GM12878 (cell line): ENCODE measurements around the gene DNAJB11. TPM values are rescaled to one million over a fixed set of nuclear protein-coding genes. Genes with fewer than 3 reads are reported as not detected.

Source experiments
- CBX5 ChIP-seq: sonication (generic); IDR thresholded peaks from 2 replicates; pipeline ENCODE4 v1.6.1; 2016; ENCODE audit warnings: low read depth, moderate library complexity, mild to moderate bottlenecking, inconsistent platforms
- CHD4 ChIP-seq: fragments of 200-600 bp; sonication (generic); IDR thresholded peaks from 2 replicates; pipeline ENCODE4 v1.6.1; 2016; ENCODE audit warnings: mild to moderate bottlenecking
- FOXM1 ChIP-seq: IDR thresholded peaks from 2 replicates; pipeline ENCODE4 v1.6.1; 2012; ENCODE audit warnings: low read depth, mild to moderate bottlenecking, inconsistent platforms, low read length, moderate library complexity
- MTA3 ChIP-seq: IDR thresholded peaks from 2 replicates; pipeline ENCODE4 v1.6.1; 2012; ENCODE audit warnings: low read length, inconsistent platforms, borderline replicate concordance
- NFXL1 ChIP-seq: fragments of 450-650 bp; IDR thresholded peaks from 2 replicates; pipeline ENCODE4 v1.6.1; 2017; ENCODE audit warnings: antibody characterized with exemption, mild to moderate bottlenecking, borderline replicate concordance
- PAX8 ChIP-seq: fragments of 450-650 bp; IDR thresholded peaks from 2 replicates; pipeline ENCODE4 v1.6.1; 2017; ENCODE audit warnings: mild to moderate bottlenecking, moderate library complexity
- PML ChIP-seq: IDR thresholded peaks from 2 replicates; pipeline ENCODE4 v1.6.1; 2012; ENCODE audit warnings: low read length, inconsistent platforms
- POLR2A ChIP-seq: IDR thresholded peaks from 2 replicates; pipeline ENCODE4 v1.6.1; 2011; ENCODE audit warnings: low read depth, mild to moderate bottlenecking, low read length
- POU2F2 ChIP-seq: IDR thresholded peaks from 3 replicates; pipeline ENCODE4 v1.6.1; 2011; ENCODE audit warnings: low read depth, mild to moderate bottlenecking, low read length, borderline replicate concordance
- SMAD5 ChIP-seq: IDR thresholded peaks from 2 replicates; pipeline ENCODE4 v1.6.1; 2016; ENCODE audit warnings: antibody characterized with exemption, low read depth
- SPI1 ChIP-seq: IDR thresholded peaks from 2 replicates; pipeline ENCODE4 v1.6.1; 2011; ENCODE audit warnings: low read depth, mild to moderate bottlenecking, low read length, moderate library complexity, borderline replicate concordance; ENCODE audit not compliant: insufficient read depth
- SREBF2 ChIP-seq: IDR thresholded peaks from 2 replicates; pipeline ENCODE4 v1.6.1; 2012; ENCODE audit warnings: mild to moderate bottlenecking, low read length
- SUPT20H ChIP-seq: IDR thresholded peaks from 2 replicates; pipeline ENCODE4 v1.6.1; 2011; ENCODE audit warnings: low read depth, mild to moderate bottlenecking, low read length, moderate library complexity, borderline replicate concordance; ENCODE audit not compliant: control insufficient read depth
- TCF7 ChIP-seq: IDR thresholded peaks from 2 replicates; pipeline ENCODE4 v1.6.1; 2014; ENCODE audit warnings: antibody characterized with exemption, borderline replicate concordance
- ZBED1 ChIP-seq: IDR thresholded peaks from 2 replicates; pipeline ENCODE4 v1.6.1; 2016; ENCODE audit warnings: borderline replicate concordance
- ZNF24 ChIP-seq: fragments of 450-650 bp; IDR thresholded peaks from 2 replicates; pipeline ENCODE4 v1.6.1; 2017; ENCODE audit warnings: antibody characterized with exemption, mild to moderate bottlenecking
- ZSCAN29 ChIP-seq: fragments of 450-650 bp; IDR thresholded peaks from 2 replicates; pipeline ENCODE4 v1.6.1; 2017; ENCODE audit warnings: mild to moderate bottlenecking, moderate library complexity
- polyA plus RNA-seq, 11 experiments: library from polyadenylated mRNA; depleted of rRNA in 4 of 11; unstranded in 6 of 11; stranded (reverse) in 5 of 11; fragments of >200 nt; fragmentation: Nextera tagmentation in 4 of 11; fragmentation: Illumina TruSeq in 1 of 11; extraction: Ambion mirVana in 4 of 11; extraction: Trizol in 1 of 11; gene quantifications; 1 replicate in 1 of 11; 2 replicates in 10 of 11; pipeline versions ENCODE4 v1.2.1 to v1.2.3, GENCODE V29; 2011 to 2016; ENCODE audit warnings: inconsistent platforms in 2 of 11, missing spikeins in 2 of 11, low read depth in 1 of 11
- total RNA-seq, 4 experiments: library from RNA; depleted of rRNA in 3 of 4; stranded (reverse); fragments of >200 nt in 3 of 4; fragmentation: Illumina TruSeq in 1 of 4; extraction: Trizol in 1 of 4; gene quantifications; 2 replicates each; pipeline versions ENCODE4 v1.2.1 to v1.2.3, GENCODE V29; 2013 to 2021
- TF ChIP-seq, protein P1 (sequence below): IDR thresholded peaks from 2 replicates; pipeline ENCODE4 v1.6.1; 2012; ENCODE audit warnings: low read depth, low read length, improper control_type of control experiment
- TF ChIP-seq, protein P2 (sequence below): IDR thresholded peaks from 2 replicates; pipeline ENCODE4 v1.6.1; 2011; ENCODE audit warnings: borderline replicate concordance, low read depth, mild to moderate bottlenecking, moderate library complexity, mixed read lengths, low read length; ENCODE audit not compliant: insufficient read depth; ENCODE audit errors: extremely low read length
- TF ChIP-seq, protein P3 (sequence below): fragments of 450-650 bp; IDR thresholded peaks from 2 replicates; pipeline ENCODE4 v1.6.1; 2017; ENCODE audit warnings: borderline replicate concordance
- TF ChIP-seq, protein P4 (sequence below): IDR thresholded peaks from 2 replicates; pipeline ENCODE4 v1.6.1; 2012; ENCODE audit warnings: improper control_type of control experiment, low read depth, low read length; ENCODE audit not compliant: insufficient replicate concordance

The DNAJB11 gene
- total and polyA plus RNA-seq, 10 of the 15 experiments (the other 5 are each of a cell fraction or from before 2014, with no cell fraction given): 16.2 to 135 (median 57.8) TPM

DNA sequence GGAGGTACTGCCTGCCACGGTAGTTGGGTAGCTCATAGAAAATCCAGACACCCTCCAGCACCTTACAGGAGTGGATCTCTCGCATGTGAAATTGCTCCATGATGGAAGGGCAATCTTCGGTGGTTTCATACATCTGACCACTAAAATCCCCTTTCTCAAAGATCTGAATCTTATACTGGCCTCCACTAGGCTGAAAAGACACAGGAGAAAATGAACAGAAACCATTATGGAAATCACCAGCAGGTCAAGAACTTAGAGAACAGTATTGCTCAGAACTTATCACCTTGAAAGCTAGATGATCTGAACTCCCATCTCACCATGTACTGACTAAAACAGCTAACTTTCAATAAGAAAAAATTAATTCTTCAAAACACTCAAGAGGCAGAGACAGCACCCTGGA, 31.7 kb upstream of the DNAJB11 start (continued):
- TF ChIP-seq, protein P1, sequence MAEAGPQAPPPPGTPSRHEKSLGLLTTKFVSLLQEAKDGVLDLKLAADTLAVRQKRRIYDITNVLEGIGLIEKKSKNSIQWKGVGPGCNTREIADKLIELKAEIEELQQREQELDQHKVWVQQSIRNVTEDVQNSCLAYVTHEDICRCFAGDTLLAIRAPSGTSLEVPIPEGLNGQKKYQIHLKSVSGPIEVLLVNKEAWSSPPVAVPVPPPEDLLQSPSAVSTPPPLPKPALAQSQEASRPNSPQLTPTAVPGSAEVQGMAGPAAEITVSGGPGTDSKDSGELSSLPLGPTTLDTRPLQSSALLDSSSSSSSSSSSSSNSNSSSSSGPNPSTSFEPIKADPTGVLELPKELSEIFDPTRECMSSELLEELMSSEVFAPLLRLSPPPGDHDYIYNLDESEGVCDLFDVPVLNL: no peak
- TF ChIP-seq PML: no peak
- TF ChIP-seq, protein P2, sequence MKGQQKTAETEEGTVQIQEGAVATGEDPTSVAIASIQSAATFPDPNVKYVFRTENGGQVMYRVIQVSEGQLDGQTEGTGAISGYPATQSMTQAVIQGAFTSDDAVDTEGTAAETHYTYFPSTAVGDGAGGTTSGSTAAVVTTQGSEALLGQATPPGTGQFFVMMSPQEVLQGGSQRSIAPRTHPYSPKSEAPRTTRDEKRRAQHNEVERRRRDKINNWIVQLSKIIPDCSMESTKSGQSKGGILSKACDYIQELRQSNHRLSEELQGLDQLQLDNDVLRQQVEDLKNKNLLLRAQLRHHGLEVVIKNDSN: no peak
- no peak for TF ChIP-seq NFXL1
- TF ChIP-seq CHD4: no peak
- no peak for TF ChIP-seq ZSCAN29
- no peak for TF ChIP-seq TCF7
- no peak for TF ChIP-seq SREBF2
- TF ChIP-seq CBX5: no peak
- TF ChIP-seq ZNF24: no peak
- TF ChIP-seq FOXM1: no peak
- TF ChIP-seq, protein P3, sequence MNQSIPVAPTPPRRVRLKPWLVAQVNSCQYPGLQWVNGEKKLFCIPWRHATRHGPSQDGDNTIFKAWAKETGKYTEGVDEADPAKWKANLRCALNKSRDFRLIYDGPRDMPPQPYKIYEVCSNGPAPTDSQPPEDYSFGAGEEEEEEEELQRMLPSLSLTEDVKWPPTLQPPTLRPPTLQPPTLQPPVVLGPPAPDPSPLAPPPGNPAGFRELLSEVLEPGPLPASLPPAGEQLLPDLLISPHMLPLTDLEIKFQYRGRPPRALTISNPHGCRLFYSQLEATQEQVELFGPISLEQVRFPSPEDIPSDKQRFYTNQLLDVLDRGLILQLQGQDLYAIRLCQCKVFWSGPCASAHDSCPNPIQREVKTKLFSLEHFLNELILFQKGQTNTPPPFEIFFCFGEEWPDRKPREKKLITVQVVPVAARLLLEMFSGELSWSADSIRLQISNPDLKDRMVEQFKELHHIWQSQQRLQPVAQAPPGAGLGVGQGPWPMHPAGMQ: no peak
- no peak for TF ChIP-seq SMAD5
- no peak for TF ChIP-seq POU2F2
- no peak for TF ChIP-seq ZBED1
- no peak for TF ChIP-seq POLR2A
- TF ChIP-seq, protein P4, sequence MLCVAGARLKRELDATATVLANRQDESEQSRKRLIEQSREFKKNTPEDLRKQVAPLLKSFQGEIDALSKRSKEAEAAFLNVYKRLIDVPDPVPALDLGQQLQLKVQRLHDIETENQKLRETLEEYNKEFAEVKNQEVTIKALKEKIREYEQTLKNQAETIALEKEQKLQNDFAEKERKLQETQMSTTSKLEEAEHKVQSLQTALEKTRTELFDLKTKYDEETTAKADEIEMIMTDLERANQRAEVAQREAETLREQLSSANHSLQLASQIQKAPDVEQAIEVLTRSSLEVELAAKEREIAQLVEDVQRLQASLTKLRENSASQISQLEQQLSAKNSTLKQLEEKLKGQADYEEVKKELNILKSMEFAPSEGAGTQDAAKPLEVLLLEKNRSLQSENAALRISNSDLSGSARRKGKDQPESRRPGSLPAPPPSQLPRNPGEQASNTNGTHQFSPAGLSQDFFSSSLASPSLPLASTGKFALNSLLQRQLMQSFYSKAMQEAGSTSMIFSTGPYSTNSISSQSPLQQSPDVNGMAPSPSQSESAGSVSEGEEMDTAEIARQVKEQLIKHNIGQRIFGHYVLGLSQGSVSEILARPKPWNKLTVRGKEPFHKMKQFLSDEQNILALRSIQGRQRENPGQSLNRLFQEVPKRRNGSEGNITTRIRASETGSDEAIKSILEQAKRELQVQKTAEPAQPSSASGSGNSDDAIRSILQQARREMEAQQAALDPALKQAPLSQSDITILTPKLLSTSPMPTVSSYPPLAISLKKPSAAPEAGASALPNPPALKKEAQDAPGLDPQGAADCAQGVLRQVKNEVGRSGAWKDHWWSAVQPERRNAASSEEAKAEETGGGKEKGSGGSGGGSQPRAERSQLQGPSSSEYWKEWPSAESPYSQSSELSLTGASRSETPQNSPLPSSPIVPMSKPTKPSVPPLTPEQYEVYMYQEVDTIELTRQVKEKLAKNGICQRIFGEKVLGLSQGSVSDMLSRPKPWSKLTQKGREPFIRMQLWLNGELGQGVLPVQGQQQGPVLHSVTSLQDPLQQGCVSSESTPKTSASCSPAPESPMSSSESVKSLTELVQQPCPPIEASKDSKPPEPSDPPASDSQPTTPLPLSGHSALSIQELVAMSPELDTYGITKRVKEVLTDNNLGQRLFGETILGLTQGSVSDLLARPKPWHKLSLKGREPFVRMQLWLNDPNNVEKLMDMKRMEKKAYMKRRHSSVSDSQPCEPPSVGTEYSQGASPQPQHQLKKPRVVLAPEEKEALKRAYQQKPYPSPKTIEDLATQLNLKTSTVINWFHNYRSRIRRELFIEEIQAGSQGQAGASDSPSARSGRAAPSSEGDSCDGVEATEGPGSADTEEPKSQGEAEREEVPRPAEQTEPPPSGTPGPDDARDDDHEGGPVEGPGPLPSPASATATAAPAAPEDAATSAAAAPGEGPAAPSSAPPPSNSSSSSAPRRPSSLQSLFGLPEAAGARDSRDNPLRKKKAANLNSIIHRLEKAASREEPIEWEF: no peak
- no peak for TF ChIP-seq SUPT20H
- no peak for TF ChIP-seq PAX8
- TF ChIP-seq SPI1: no peak
- 0 out of 2 replicates have a peak, but pooled peaks have one; percentile 23 for TF ChIP-seq MTA3
